ENCODE results near the gene RICTOR. TPM values are rescaled to one million over a fixed set of nuclear protein-coding genes. Genes with fewer than 3 reads are reported as not detected.

Gene RICTOR
- total and polyA plus RNA-seq, 2 of the 4 experiments (the other 2 are of a cell fraction): 4.1 to 35.7 TPM

GRCh38 chr5:39093352-39093751 lies 19.2 kb upstream of the RICTOR start:
- in situ Hi-C loops (cut with MboI; ENCODE audit: low sequenced_read_pairs): no loop called here
- peak overlapping the region; percentile 79; the same call in 1 of the 2 replicates for H3K14ac ChIP-seq (replicated peaks; ENCODE audit: low read depth, low read length)
- H3K9ac ChIP-seq (ENCODE audit: low read depth, low read length): no peak overlapping the region
- no peak overlapping the region for H3K4me3 ChIP-seq (ENCODE audit: insufficient read depth, low read depth, low read length)
- H3K79me1 ChIP-seq (ENCODE audit: low read depth in 1 of 2, low read length in 2 of 2): no peaks in the 10 kb centered on the region
- H3K4me1 ChIP-seq (ENCODE audit: control insufficient read depth, insufficient read depth, low read length): peaks cover 9% of the 10 kb centered on the region; the same call in 1 of the 2 replicates
- no peaks in the 10 kb centered on the region for H3K9me3 ChIP-seq (ENCODE audit: control insufficient read depth, insufficient read depth, low read length)
- POLR2A ChIA-PET (ENCODE audit: unreplicated experiment): no interaction called here
- H2AFZ ChIP-seq (replicated peaks; ENCODE audit: low read length, poor library complexity): no peak overlapping the region
- peak overlapping the region; percentile 78 for H2BK5ac ChIP-seq (ENCODE audit: low read depth, low read length, poor library complexity, severe bottlenecking)
- H2BK20ac ChIP-seq (ENCODE audit: low read depth, low read length): peak overlapping the region; percentile 80; the same call in 1 of the 2 replicates
- no peaks in the 10 kb centered on the region for H3K27me3 ChIP-seq (ENCODE audit: control insufficient read depth, insufficient read depth, low read length)
- H3K56ac ChIP-seq (ENCODE audit: extremely low read depth, insufficient read depth, low read length): no peak overlapping the region
- H3K9me1 ChIP-seq (ENCODE audit: insufficient read depth, low read length): peaks cover 4% of the 10 kb centered on the region
- peak overlapping the region; percentile 46 for H3K4me2 ChIP-seq (ENCODE audit: low read depth, low read length)
- H3K18ac ChIP-seq (ENCODE audit: low read depth, low read length): peak overlapping the region; percentile 57; the same call in 1 of the 2 replicates
- TF ChIP-seq CEBPB (IDR thresholded peaks at IDR 0.05; ENCODE audit: low read depth, low read length) (peak; percentile 18; the same call in 1 of the 2 replicates), MAZ (IDR thresholded peaks at IDR 0.05; ENCODE audit: borderline replicate concordance, low read depth, low read length) (no peak), FOS (IDR thresholded peaks at IDR 0.05; ENCODE audit: low read depth, low read length) (peak; percentile 80), MXI1 (IDR thresholded peaks at IDR 0.05; ENCODE audit: borderline replicate concordance, low read depth, low read length) (no peak), BHLHE40 (IDR thresholded peaks at IDR 0.05; ENCODE audit: low read depth, low read length) (peak; percentile 29; the same call in 1 of the 2 replicates)
- peak overlapping the region in 1 of 2 experiments; percentile 61; a peak in 1 of 4 replicates for H4K8ac ChIP-seq (ENCODE audit: low read depth in 2 of 2, low read length in 2 of 2)
- no peak overlapping the region for H4K91ac ChIP-seq (ENCODE audit: insufficient read depth, low read depth, low read length)
- no peak overlapping the region; the same call in 1 of the 2 replicates for H3K4ac ChIP-seq (ENCODE audit: low read depth, low read length)
- H3K23ac ChIP-seq (ENCODE audit: low read depth, low read length): peak overlapping the region; percentile 44; the same call in 1 of the 2 replicates
- no peak overlapping the region; the same call in 1 of the 2 replicates for H4K5ac ChIP-seq (ENCODE audit: low read depth, low read length)
- ATAC-seq (ENCODE audit: low read depth): peak; percentile 68
- dilution Hi-C loops (cut with HindIII; ENCODE audit: low sequenced_read_pairs, unreplicated experiment): no loop called here
- H3K27ac ChIP-seq (ENCODE audit: insufficient read depth, low read length): no peak overlapping the region
- H3K36me3 ChIP-seq (ENCODE audit: control insufficient read depth, insufficient read depth, low read length): no peaks in the 10 kb centered on the region
- no peak overlapping the region for H2AK9ac ChIP-seq (replicated peaks; ENCODE audit: low read depth, low read length, poor library complexity)
- BruUV-seq (replicated peaks): no TSS peak
- H2AK5ac ChIP-seq (ENCODE audit: low read depth, low read length): no peak overlapping the region
- 0 out of 3 replicates have a peak overlapping the region, but pooled peaks have one; percentile 10 for H2BK15ac ChIP-seq (ENCODE audit: low read depth, low read length)
- H4K20me1 ChIP-seq (ENCODE audit: insufficient read depth, low read length): no peaks in the 10 kb centered on the region
- peak overlapping the region; percentile 17 for H2BK120ac ChIP-seq (ENCODE audit: low read depth, low read length)
- peak; percentile 64 for DNase-seq
- intact Hi-C loops (cut with micrococcal nuclease): no loop called here
- CTCF ChIA-PET: interaction anchor here (1.9 kb wide), 1 partner anchor 12 kb away, joined by 6 read pairs; no protein-coding TSS in a partner anchor
- WGBS, 2 experiments (ENCODE audit: extremely low coverage in 2 of 2, insufficient read length in 1 of 2): no CpG with 5 or more reads among the region's 1 CpG
